Measurements from ENCODE around the gene RPS2.

RPS2 gene

GRCh38 chr16:1917056-1917664, 47.5 kb downstream of the RPS2 start:
- TF ChIP-seq CTCF (IDR thresholded peaks at IDR 0.05; ENCODE audit: low read depth, low read length): no peak
- H3K4me3 ChIP-seq (ENCODE audit: low read depth, low read length): no peak overlapping the region

- H3K4me3 ChIP-seq (ENCODE audit: low read depth, low read length): no peak overlapping the region
- no peak for TF ChIP-seq CTCF (IDR thresholded peaks at IDR 0.05; ENCODE audit: low read depth, low read length)
Observed at GRCh38 chr16:1916640-1916990, 48.0 kb downstream of the RPS2 start.

GRCh38 chr16:1915732-1916639, 48.6 kb downstream of the RPS2 start:
- no peak for TF ChIP-seq CTCF (IDR thresholded peaks at IDR 0.05; ENCODE audit: low read depth, low read length)
- H3K4me3 ChIP-seq (ENCODE audit: low read depth, low read length): no peak overlapping the region

GRCh38 chr16:1914988-1915387, 49.6 kb downstream of the RPS2 start:
- no peak for TF ChIP-seq CTCF (IDR thresholded peaks at IDR 0.05; ENCODE audit: low read depth, low read length)
- H3K4me3 ChIP-seq (ENCODE audit: low read depth, low read length): no peak overlapping the region

GRCh38 chr16:1914084-1914608, 50.5 kb downstream of the RPS2 start:
- no peak overlapping the region for H3K4me3 ChIP-seq (ENCODE audit: low read depth, low read length)
- TF ChIP-seq CTCF (IDR thresholded peaks at IDR 0.05; ENCODE audit: low read depth, low read length): no peak

GRCh38 chr16:1913327-1914083, 51.1 kb downstream of the RPS2 start:
- no peak for TF ChIP-seq CTCF (IDR thresholded peaks at IDR 0.05; ENCODE audit: low read depth, low read length)

More at GRCh38 chr16:1913327-1914083, 51.1 kb downstream of the RPS2 start:
- no peak overlapping the region for H3K4me3 ChIP-seq (ENCODE audit: low read depth, low read length)
